H1 (cell line): ENCODE measurements around the gene BCL11A. TPM values are rescaled to one million over a fixed set of nuclear protein-coding genes. Genes with fewer than 3 reads are reported as not detected.

Source experiments
- CBX8 ChIP-seq: fragments of 300-800, 300-1000 bp; sonication (generic); IDR thresholded peaks from 2 replicates; pipeline ENCODE4 v1.7.1; 2016; ENCODE audit warnings: low read depth, low read length, borderline replicate concordance
- CTCF ChIP-seq, 3 experiments: IDR thresholded peaks; 1 replicate in 2 of 3; 2 replicates in 1 of 3; pipeline versions ENCODE4 v1.5.1 to v1.6.1; 2011; ENCODE audit warnings: low read length in 3 of 3, mild to moderate bottlenecking in 3 of 3, inconsistent platforms in 2 of 3, low read depth in 1 of 3, moderate library complexity in 1 of 3; ENCODE audit not compliant: insufficient read depth in 1 of 3; ENCODE audit errors: control extremely low read depth in 1 of 3
- polyA plus RNA-seq, 7 experiments: library from polyadenylated mRNA; depleted of rRNA in 3 of 7; stranded (reverse) in 5 of 7; unstranded in 2 of 7; fragments of >200 nt in 5 of 7; fragments of 200-250 nt in 2 of 7; gene quantifications; 1 replicate in 5 of 7; 2 replicates in 1 of 7; 4 replicates in 1 of 7; pipeline versions ENCODE4 v1.2.1 to v1.2.3, GENCODE V29; 2011 to 2013; ENCODE audit warnings: missing spikeins in 2 of 7, mixed read lengths in 2 of 7
- total RNA-seq: library from RNA; stranded (reverse); fragmentation: NEBNext Ultra II Directional; extraction: Animal tissue kit (Norgen Biotek cat#: 25700); gene quantifications from 2 replicates; pipeline ENCODE4 v1.2.1, GENCODE V29; 2021

Gene BCL11A
- total and polyA plus RNA-seq, 2 of the 8 experiments (the other 6 are each of a cell fraction or from before 2014, with no cell fraction given) = 11.9 to 59.3 TPM

GRCh38 chr2:60554074-60554645 lies 706 bp upstream of the BCL11A start (continued):
- TF ChIP-seq CTCF (IDR thresholded peaks at IDR 0.05; ENCODE audit: control extremely low read depth in 1 of 3, insufficient read depth in 1 of 3, low read depth in 1 of 3, low read length in 3 of 3) (no peak), CBX8 (no peak)
